Measurements from ENCODE around the gene DEPP1.
A peak's percentile ranks its signal among the peaks of the same experiment; 100 is the strongest.

Gene DEPP1

DNA sequence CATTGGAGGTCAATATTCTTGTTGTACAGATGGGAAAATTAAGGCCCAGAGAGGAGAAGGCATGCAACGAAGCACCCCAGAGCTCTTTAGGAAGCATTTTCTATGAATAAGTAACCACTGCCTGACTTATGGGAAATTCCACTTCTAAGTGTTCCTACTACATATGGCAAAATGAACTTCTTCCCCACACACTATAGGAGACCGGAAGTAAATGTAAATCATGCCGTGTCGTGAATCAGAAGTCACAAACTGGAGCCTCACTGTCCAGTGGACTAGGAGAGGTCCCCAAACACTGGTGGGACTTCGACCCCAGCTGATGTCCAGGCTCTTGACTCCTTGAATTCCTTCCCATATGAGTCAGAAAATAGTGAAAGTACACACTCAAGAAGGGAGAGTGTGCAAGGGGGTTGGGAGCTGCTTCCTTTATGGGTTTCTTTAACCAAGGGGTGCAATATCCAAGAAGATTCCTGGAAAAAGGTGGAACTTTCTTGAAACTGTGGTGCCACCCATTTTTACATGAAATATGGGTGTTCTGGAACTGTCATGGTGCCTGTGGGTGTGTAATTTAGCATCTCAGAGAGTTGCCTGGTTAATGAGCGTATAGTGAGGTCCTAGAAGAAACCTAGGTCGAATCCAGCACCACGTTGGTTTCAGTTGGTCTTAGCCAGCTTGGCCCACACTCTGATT is 12.3 kb downstream of the DEPP1 start:
- TF ChIP-seq CTCF (IDR thresholded peaks at IDR 0.05; ENCODE audit: insufficient read depth, low read depth, low read length, missing control alignments): no peak
- no peak overlapping the region for H3K4me3 ChIP-seq (ENCODE audit: low read length)
- no peak for DNase-seq (ENCODE audit: low read depth)

DNA sequence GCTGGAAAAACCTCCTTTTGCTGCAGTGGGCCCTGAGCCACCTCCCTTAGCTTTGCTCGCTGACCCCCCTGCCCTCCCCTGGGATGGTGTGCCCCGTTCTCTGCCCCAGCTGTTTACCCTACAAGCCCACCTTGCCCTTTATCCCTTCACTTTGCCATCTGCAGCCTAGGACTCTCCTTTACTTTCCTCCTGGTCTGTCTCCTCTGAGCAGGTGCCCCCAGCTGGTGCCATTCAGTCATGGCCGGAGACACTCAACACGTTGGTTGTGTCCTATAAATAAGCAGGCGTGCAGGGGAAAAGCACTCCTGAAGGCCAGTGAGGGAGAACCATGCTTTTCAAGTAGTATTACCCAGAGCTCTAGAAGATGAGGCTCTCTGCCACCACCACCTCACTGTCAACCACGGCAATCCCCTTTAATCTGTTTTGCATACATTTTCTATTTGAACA is 12.9 kb downstream of the DEPP1 start:
- H3K4me3 ChIP-seq (ENCODE audit: low read length): no peak overlapping the region
- DNase-seq (ENCODE audit: low read depth): no peak
- TF ChIP-seq CTCF (IDR thresholded peaks at IDR 0.05; ENCODE audit: insufficient read depth, low read depth, low read length, missing control alignments): no peak

DNA sequence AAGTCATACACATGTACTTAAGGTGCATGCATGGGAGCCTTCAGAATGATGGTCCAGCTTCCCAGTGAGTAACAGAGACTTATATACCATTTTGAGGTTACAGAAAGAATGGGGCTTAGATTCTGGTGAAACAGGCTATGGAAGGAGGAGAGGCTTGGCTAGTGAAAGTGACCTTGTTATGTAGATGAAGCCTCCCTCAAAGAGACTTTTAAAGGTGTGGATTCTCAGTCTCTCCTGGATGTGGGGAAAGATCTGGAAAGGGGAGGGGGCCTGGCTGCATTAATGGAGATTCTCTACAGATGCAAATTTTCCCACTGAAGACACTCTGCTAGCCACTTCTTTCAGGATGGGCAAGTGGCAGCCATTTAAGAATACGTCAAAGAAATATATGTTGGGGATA is 13.5 kb downstream of the DEPP1 start:
- no peak for DNase-seq (ENCODE audit: low read depth)
- H3K4me3 ChIP-seq (ENCODE audit: low read length): no peak overlapping the region
- TF ChIP-seq CTCF (IDR thresholded peaks at IDR 0.05; ENCODE audit: insufficient read depth, low read depth, low read length, missing control alignments): no peak

DNA sequence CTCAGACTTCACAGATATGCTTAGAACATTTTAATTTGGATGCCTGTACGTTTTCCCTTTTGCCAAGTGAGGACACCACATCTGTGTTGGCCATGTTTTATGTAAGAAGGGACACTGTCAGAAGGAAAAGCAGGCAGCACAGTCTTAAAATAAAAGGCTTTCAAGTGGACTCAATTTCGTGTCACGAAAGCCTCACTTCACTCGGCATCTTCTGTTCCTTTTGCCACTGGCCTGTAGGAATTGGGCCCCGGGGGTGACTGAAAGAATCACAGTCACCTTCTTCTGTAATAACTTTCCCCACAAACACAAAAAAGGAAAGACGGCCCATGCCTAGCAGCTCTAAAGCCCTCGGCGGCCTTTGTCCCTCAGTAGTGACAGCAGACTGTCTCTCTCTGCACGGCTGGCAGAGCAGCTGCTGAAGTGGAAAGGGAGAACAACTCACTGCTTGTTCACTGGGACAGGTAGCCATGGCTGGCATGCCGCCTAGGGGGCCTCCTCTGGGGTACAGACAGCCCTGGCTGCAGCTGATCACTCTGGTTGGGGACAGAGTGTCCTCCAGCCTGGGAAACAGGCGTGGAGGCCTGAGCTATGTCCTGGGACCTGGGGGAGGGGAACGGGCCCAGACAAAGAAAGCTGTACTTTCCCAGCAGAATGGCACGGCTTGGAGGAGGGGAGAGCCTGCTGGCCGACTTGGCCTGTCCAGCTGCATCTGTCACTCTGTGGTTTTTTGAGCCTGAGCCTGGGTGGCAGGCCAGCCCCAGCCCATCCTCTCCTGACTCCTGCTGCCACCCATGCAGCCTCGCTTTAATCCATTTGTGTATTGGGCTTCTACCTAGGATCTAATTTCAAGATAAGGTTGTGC is 14.6 kb downstream of the DEPP1 start:
- DNase-seq (ENCODE audit: low read depth): no peak
- H3K4me3 ChIP-seq (ENCODE audit: low read length): no peak overlapping the region
- TF ChIP-seq CTCF (IDR thresholded peaks at IDR 0.05; ENCODE audit: insufficient read depth, low read depth, low read length, missing control alignments): no peak

DNA sequence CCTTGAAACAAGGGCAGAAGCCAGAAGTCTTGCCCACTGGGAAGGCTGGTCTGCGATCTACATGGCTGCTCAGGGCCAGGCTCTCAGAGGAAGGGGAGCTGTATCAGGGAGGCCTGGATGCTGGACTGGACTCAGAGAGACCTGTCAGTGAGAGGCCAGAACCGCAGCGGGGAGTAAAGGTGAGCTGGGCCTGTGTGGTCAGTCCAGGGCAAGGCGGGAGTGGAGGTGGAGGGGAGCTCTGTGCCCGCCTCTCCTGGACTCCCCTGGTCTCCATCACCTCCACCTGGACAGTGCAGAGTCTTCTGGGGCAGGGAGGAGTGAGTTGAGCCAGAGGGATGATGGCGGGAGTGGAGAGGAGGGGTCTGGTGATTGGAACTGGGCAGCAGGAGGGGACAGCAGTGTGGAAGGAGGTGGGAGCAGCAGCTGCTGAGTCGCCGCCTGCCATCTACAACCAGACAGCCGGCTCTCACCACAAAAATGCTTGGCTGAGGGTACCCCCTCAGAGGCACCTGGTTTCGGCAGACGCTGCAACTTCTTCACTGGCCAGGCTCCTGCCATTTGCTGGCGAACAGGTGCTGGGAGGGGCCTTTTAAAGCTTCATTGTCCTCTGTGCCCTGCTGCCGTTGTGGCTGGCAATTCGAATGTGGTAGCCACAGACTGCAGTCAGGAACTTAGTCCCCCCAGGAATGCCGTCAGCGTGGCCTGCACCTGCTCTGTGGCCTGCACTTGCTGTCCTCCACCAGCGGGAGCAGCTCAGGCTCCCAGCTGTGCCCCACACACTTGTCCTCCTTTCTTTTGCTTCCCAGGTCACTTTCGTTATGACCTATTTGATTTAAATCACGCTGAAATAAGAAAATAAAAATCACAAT is 15.5 kb downstream of the DEPP1 start:
- peak; percentile 26 for TF ChIP-seq CTCF (IDR thresholded peaks at IDR 0.05; ENCODE audit: insufficient read depth, low read depth, low read length, missing control alignments)
- no peak overlapping the region for H3K4me3 ChIP-seq (ENCODE audit: low read length)
- no peak for DNase-seq (ENCODE audit: low read depth)

DNA sequence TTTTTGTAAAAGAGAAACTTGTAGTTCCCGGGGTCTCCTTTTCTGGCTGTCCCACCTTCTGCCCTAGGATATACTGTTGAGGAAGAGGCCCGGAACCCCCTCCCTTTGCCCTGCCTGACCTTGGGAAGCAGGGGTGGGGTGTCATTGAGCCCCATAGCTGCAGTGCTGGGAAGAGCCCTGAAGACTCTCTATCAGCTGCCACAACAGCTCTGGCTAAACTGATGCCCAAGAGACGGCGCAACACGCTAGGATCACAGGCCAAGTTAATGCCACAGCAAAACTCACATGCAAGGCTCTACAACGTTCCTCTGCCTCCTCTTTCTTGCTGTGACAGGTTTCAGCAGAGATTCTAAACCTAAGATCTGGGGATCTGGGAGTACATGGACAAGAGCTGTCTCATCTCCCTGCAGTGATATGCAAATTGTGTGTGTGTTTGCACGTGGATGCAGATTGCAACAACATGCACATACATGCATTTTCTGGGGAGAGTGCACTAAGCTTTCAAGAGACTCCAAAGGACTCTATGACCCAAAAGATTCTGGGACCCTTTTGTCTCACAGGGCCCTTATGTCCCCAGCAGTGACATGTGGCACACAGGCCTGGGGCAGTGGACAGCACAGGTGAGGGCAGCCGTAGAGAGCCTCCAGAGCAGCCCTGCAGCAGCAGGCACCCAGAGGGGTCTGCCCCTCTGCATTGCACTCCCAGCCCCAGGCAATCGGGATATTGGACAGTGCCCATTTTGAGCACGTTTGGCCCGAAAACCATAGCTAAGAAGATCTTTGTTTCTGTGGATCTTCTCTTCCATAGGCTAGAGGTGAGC is 16.5 kb downstream of the DEPP1 start:
- no peak overlapping the region for H3K4me3 ChIP-seq (ENCODE audit: low read length)
- peak; percentile 18 for DNase-seq (ENCODE audit: low read depth)
- TF ChIP-seq CTCF (IDR thresholded peaks at IDR 0.05; ENCODE audit: insufficient read depth, low read depth, low read length, missing control alignments): no peak
